PFSK-1 (cell line): ENCODE results near the gene TMEM203.

Experiments
- POLR2AphosphoS5 ChIP-seq: IDR thresholded peaks from 2 replicates; pipeline ENCODE4 v1.6.1; 2012; ENCODE audit warnings: low read depth, mild to moderate bottlenecking, control low read depth, low read length, moderate library complexity
- REST ChIP-seq, 2 experiments: IDR thresholded peaks; 2 replicates each; pipeline versions ENCODE4 v1.6.1 to v1.8.0; 2011 to 2012; ENCODE audit warnings: low read depth in 2 of 2, low read length in 2 of 2, control low read depth in 1 of 2, inconsistent platforms in 1 of 2, mild to moderate bottlenecking in 1 of 2, moderate library complexity in 1 of 2; ENCODE audit not compliant: insufficient read depth in 1 of 2
- SIN3A ChIP-seq: IDR thresholded peaks from 2 replicates; pipeline ENCODE4 v1.6.1; 2012; ENCODE audit warnings: mild to moderate bottlenecking, low read length, moderate library complexity, borderline replicate concordance; ENCODE audit not compliant: insufficient read depth
- TAF1 ChIP-seq: IDR thresholded peaks from 2 replicates; pipeline ENCODE4 v1.6.1; 2012; ENCODE audit warnings: low read length, control low read depth, borderline replicate concordance; ENCODE audit not compliant: insufficient read depth

- TF ChIP-seq POLR2AphosphoS5 (no peak), REST (IDR thresholded peaks at IDR 0.05; ENCODE audit: insufficient read depth in 1 of 2, low read depth in 2 of 2, low read length in 2 of 2) (no peak), TAF1 (no peak), SIN3A (no peak)
Observed at GRCh38 chr9:137232510-137232909, 27.1 kb upstream of the TMEM203 start.
